22Rv1 (cell line): ENCODE data around the gene EPPIN.

Experiments used
- ZFX ChIP-seq: fragments of 450-650 bp; IDR thresholded peaks from 2 replicates; pipeline ENCODE4 v1.6.1; 2017; ENCODE audit warnings: antibody characterized with exemption, borderline replicate concordance
- TF ChIP-seq, protein P1 (sequence below): fragments of 450-650 bp; IDR thresholded peaks from 2 replicates; pipeline ENCODE4 v1.5.1; 2017; ENCODE audit warnings: mild to moderate bottlenecking

DNA sequence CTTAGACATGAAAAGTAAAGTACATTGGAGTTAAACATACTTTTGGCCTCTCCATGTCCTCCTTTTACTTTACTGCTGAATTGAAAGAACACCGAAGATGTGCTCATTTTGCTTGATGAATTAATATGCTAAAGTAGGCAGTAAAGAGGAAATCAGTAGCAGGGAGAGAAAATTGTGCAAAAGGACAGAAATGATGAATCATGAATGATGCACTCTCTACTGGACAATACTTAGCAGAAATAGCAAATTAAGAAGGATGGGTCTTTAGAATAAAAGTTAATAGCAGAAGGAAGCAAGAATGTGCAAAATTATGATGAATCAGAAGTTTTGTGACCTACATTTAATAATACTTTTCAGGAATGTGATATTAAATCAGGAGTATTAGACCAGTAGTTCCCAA, 23.4 kb downstream of the EPPIN start:
- TF ChIP-seq, protein P1, sequence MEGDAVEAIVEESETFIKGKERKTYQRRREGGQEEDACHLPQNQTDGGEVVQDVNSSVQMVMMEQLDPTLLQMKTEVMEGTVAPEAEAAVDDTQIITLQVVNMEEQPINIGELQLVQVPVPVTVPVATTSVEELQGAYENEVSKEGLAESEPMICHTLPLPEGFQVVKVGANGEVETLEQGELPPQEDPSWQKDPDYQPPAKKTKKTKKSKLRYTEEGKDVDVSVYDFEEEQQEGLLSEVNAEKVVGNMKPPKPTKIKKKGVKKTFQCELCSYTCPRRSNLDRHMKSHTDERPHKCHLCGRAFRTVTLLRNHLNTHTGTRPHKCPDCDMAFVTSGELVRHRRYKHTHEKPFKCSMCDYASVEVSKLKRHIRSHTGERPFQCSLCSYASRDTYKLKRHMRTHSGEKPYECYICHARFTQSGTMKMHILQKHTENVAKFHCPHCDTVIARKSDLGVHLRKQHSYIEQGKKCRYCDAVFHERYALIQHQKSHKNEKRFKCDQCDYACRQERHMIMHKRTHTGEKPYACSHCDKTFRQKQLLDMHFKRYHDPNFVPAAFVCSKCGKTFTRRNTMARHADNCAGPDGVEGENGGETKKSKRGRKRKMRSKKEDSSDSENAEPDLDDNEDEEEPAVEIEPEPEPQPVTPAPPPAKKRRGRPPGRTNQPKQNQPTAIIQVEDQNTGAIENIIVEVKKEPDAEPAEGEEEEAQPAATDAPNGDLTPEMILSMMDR = no peak
- no peak for TF ChIP-seq ZFX
